CD4-positive, alpha-beta T cell treated with Interleukin-6 for 4 hours (primary cell): ENCODE results near the gene CFDP1.
A peak's percentile ranks its signal among the peaks of the same experiment; 100 is the strongest.

ENCODE experiments used
- DNase-seq: peaks from one replicate; pipeline ENCODE4 v3.0.0-alpha.2; 2020; ENCODE audit warnings: mixed read lengths

The CFDP1 gene

DNA sequence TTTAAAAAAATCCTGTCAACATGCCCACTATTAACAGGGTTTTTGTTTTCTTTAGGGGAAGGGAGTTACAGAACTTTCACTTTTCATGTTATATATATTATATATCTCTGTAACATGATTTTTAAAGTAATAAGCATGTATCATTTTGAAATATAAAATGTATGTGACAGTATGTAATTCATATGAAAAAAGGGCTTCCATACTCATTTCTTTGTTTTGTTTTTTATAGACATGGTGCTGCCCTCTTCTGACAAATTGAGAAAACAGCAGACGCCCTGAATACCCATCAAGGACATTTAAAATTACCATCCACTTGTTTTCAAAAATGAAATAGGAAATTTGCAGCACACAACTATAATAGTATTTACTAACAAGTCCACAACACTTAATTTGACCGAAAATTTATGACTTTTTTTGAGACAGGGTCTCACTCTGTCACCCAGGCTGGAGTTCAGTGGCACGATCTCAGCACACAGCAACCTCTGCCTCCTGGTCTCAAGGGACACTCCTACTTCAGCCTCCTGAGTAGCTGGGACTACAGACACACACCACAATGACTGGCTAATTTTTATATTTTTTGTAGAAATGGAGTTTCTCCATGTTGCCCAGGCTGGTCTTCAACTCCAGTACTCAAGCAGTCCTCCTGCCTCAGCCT lies 30.4 kb downstream of the CFDP1 start:
- peak; percentile 3 for DNase-seq

DNA sequence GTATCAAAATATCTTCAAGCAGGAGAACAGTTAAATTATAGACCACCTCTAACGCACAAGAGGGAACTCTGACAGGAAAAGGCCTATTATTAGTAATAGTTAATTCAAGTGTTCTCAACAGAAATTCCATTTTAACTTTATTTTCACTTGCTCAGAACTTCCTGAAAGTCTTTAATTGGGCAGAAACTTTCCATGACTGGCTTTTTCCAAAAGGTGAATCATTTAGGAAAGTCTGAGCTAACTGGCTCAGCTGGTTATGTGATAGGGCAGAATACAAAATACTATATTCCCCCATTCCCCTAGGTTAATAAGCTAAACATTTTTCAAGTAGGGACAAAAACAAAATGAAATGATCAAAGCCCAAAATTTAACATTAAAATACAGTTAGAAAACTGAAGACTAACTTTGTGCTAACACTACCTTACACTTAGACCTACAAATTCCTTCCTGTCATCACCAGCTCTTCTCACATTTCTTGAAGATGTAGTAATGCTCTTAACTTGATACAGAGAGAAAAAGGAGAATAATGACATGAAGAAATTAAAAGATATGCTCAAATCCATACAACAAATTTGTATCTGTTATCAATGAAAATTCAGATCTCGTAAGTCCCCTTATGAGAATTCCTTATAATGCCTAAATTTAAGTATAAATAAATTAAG lies 31.0 kb downstream of the CFDP1 start:
- DNase-seq, result no peak

- DNase-seq, result no peak
Measured at GRCh38 chr16:75401691-75402090, 31.6 kb downstream of the CFDP1 start.

DNA sequence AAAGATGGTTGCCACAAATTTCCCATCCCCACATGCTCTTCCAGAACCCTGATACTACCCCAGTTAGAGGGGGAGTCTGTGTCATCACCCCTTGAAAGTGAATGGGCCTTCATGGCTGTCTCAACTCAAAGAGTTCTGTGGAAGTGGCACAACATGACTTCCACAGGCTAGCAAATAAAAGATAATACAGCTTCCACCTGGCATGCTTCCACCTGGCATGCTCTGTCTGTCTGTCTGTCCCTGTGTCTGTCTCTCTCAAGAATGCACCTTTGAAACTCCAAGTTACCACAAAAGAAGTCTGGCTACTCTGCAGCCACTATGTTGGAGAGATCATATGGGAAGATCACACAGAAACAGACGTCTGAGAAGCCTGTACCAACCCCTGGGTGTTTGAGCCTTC lies 35.0 kb downstream of the CFDP1 start:
- no peak for DNase-seq

DNA sequence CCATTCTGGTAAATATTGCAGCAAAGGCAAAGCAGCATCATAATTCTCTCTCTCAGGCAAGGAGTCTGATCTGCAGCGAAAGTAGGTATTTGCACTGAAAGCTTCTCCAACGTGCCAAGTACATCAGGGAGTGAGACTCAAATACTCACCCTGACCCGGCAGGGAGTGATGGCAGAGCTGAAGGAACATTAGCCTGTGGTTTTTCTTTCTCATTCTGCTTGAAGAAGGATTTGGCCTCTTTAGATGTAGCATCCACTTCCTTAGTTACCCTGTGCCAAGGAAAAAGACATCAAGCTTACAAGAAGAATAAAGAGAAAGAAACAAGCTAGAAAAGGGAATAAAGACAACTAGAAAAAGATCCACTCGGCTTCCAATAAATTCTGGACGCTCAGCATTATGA lies 38.4 kb downstream of the CFDP1 start:
- no peak for DNase-seq

DNA sequence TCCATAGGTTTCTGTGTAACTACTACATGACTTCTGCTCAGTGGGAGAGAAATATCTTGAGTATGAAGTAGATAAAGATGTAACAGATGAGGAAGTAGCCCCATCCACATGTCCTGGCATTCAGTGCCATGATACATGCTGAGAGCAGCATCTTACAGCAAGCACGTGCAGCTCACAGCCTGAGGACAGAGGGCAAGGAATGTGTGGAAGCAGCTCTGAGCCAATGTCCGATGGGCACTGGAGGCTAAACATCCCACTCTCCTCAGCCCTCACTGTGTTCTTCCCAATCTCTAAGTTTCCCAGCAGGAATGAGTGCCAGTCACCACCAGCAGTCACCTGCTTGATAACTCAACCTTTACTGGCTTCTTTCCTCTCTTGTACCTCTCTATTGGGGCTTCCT lies 40.4 kb downstream of the CFDP1 start:
- DNase-seq, result no peak

GRCh38 chr16:75390926-75391653 lies 42.2 kb downstream of the CFDP1 start:
- DNase-seq, result no peak

GRCh38 chr16:75389096-75389690 lies 44.1 kb downstream of the CFDP1 start:
- no peak for DNase-seq

DNA sequence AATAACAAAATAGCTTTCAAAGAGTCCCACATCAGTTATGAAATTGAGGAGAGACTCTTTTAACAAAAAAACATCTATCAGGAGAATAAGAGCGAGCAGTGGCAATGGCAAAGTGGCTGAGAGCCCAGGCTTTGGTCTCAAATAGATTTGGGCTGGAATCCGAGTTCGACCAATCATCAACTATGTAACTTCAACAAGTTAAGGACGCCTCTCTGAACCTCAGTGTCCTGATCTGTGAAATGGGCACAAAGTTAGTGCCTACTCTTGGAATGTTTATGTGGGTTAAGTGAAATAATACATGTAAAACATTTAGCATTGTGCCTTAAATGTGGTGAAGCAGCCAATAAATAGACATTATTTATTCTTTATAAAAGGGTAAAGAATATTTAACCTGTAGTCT lies 45.4 kb downstream of the CFDP1 start:
- no peak for DNase-seq

DNA sequence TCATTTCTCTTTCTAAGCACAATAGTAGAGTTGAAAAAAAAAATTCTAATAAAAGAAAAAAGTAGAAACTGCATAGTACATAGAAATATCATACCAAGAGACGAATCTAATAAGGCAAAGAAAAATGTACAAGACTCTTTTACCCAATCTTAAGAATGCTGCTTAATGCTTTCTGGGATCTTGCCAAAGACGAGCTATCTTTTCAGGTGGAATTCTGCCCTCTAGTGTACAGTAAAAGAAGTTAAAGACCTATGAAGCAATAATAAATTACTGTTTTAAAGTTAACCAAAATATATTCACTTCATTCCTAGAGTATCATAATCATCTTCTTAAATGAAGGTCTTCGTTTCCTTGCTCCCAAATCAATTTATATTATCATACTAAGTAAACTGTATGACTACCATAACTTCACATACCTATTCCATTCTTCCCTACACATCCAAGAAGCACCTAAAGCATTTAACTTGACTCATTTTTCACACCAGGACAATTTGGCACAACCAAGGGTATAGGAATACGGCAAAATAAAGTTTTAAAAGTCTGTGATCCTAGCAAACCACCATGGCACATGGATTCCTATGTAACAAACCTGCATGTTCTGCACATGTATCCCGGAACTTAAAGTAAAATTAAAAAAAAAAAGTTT lies 47.7 kb downstream of the CFDP1 start:
- no peak for DNase-seq

GRCh38 chr16:75383141-75383540 lies 50.2 kb downstream of the CFDP1 start:
- no peak for DNase-seq

DNA sequence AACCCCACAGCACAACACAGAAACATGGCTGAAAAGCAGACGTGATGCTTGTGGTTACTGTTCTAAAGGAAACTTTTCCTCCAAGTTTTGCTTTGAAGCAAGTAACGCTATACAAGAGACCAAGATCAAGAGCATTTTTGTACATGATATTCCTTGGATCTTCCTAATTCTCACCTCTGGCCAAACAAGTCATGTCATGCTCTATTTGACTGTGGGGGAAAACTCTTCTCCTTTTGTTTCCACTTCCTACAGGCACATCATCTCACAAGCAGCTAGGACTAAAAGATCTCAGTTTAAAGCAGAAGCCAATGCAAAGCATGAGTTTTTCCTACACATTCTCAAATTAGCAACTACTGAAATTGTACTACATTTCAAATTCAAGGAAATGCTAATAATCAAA lies 50.7 kb downstream of the CFDP1 start:
- no peak for DNase-seq

GRCh38 chr16:75380870-75381269 lies 52.4 kb downstream of the CFDP1 start:
- peak; percentile 3 for DNase-seq

GRCh38 chr16:75379911-75380847 lies 53.1 kb downstream of the CFDP1 start:
- peak; percentile 60 for DNase-seq

DNA sequence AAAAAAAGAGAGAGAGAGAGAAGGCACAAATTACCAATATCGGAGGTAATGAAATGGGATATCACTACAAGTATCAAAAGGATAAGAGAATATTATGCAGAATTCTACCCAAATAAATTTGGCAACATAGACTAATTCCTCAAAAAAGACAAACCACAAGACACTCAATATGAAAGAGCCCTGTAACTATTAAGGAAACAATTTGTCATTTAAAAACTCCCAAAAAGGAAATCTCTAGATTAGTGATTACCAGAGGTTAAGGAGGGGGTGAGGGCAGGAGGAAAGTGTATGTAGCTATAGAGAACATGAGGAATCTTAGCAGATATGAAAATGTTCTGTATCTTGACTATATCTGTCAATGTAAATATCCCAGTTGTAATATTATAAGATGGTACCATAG lies 54.0 kb downstream of the CFDP1 start:
- DNase-seq, result no peak

GRCh38 chr16:75378616-75379015 lies 54.7 kb downstream of the CFDP1 start:
- DNase-seq, result no peak

GRCh38 chr16:75377729-75378386 lies 55.4 kb downstream of the CFDP1 start:
- DNase-seq, result no peak

GRCh38 chr16:75376475-75377161 lies 56.7 kb downstream of the CFDP1 start:
- DNase-seq, result no peak

DNA sequence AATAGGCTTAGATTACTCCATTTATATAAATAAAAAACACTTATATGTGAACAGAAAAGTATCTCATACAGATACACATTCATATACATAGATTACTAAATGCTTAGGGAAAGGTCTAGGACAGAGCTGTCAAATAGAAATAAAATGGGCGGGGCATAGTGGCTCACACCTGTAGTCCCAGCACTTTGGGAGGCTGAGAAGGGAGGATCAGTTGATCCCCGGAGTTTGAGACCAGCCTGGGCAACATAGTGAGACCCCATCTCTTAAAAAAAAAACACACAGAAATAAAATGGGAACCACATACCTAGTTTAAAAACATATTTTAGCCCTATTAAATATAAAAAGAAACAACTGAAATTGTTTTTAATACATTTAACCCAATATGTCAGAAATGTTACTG lies 58.9 kb downstream of the CFDP1 start:
- no peak for DNase-seq

DNA sequence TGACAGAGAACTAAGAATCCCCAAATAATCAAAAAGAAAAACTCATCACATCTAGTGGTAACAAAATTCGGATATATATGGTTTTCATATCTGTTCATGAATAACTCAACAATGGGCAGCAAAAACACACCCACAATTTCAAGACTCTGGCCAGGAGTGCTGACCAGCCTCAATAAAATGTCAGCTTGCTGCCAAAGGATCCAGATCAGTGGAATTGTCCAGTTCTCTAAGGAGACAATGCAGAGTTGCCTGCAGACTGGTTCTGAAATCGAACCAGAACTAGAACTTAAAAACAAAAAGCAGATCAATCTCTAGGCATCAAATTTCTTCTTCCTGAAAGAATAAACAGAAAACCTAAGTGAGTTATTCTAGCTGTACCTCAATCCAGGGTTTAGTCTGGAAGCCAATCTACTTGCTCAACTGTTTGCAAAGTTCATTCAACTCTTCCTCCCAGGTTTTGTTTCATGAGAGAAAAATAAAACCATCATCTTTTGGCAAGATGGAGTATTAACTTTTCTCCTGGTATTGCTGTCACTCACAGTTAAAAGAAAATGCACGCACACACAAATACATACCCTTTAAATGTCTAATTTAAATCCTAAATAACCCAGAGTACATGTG lies 61.0 kb downstream of the CFDP1 start:
- DNase-seq, result no peak
